Hematopoietic multipotent progenitor cell (in vitro differentiated cells): ENCODE results near the gene CDC42BPB. TPM values are rescaled to one million over a fixed set of nuclear protein-coding genes. Genes with fewer than 3 reads are reported as not detected.

ENCODE experiments used
- DNase-seq, 3 donors: peaks; one replicate each; pipeline ENCODE4 v3.0.0-alpha.2; 2011 to 2015; ENCODE audit warnings: low read depth in 2 of 3, low spot score in 2 of 3
- total RNA-seq: library from RNA; depleted of rRNA; stranded (reverse); fragments of >200 nt; gene quantifications from one replicate; pipeline ENCODE4 v1.2.3, GENCODE V29; 2012

The CDC42BPB gene
- total RNA-seq, 1 donor = 24.0 TPM

DNA sequence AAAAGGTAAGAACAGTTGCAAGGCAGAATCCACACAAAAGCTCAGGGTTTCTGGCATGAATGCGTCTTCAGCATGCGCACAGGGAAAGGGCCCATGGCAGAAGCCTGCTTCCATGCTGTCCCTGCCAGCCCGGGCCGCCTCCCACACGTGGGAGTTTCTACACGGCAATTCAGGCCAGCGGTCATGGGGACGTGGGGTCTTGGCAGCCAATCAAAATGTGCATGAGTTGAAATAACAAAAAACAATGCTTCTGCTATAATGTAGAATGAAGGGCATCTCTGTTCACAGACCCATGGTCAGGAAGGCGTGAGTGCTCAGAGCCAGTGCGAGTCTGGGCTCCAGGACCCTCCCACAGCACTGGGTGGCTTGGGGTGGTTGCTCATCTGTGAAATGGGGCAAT lies 106.3 kb downstream of the CDC42BPB start:
- no peak for DNase-seq

DNA sequence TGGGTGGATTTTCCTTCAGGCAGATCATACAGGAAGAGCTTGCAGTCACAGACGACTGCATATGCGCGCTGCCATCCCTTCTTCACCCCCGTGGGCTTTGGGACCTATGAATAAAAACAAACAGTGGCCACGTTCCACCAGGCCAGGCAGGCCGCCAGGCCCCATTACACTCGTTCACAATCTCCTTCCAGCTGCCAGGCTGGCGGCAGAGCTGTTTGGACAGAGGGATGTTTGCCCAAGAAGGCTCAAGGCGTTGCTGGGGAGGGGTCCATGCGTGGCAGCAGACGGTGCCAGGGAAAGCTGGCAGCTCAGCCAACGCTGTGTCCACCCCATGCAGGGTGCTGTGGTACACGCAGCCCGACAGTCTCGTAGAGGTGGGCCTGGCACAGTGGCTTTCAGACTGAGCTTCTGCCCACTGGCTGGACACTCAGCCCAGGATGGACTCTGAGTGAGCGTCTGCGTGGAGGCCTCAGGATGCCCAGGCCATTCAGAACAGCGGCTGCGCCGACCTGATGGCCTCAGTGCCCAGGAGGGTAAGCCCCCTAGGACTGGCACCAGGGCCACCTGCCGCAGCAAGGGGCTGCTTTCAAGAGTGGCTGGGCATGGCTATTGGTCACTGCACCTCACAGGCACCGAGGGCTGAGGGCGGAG lies 107.4 kb downstream of the CDC42BPB start:
- no peak for DNase-seq

DNA sequence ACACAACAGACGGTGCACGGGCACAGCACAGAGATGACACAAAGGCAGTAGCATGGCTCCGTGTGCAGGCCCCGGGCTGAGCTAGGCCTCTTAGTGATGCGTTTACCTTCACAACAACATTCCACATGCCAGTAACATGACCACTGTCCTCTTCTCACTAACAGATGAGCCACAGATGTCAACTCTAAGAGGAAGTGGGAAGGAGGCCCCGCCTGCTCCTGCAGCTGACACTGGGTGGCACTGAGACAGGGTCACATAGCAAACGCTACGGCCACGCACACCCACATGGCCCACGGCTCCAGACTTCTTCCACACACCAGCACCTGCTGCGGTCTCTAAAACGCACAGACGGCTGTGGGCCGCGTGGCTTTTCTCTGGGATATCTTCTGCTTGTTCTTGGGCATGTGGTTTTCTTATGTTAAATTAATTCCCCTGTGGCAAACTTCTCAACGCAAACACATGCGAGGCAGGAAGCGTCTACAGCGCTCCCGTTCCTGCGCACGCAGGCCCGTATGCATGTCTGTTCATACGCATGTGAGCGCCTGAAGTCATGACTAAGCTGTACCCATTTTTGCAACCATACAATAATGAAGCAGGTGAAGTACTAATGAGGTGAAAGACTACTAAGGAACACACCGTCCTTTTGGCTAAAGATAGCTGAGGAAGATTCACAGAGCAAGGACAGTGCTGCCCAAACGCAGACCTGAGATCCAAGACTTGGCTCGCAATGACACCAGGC lies 108.1 kb downstream of the CDC42BPB start:
- DNase-seq = peak in 1 of 3 donors; percentile 39

DNA sequence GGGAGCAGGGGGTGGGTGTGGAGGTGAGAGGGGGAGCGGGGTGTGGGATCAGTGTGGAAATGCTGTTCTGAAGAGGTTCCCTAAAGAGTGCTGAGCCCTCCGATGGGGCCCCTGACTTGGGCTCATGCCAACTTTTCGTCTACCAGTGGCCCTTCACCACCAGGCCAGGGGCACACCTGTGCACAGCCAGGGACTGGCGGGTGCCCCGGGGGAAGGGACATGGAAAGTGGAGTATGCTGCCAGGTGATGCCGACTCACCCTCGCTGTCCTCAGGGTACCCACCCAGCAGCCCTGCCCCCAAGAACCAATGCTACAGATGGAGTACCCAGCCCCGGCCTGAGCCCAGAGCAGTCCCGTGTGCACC lies 108.7 kb downstream of the CDC42BPB start:
- no peak for DNase-seq

DNA sequence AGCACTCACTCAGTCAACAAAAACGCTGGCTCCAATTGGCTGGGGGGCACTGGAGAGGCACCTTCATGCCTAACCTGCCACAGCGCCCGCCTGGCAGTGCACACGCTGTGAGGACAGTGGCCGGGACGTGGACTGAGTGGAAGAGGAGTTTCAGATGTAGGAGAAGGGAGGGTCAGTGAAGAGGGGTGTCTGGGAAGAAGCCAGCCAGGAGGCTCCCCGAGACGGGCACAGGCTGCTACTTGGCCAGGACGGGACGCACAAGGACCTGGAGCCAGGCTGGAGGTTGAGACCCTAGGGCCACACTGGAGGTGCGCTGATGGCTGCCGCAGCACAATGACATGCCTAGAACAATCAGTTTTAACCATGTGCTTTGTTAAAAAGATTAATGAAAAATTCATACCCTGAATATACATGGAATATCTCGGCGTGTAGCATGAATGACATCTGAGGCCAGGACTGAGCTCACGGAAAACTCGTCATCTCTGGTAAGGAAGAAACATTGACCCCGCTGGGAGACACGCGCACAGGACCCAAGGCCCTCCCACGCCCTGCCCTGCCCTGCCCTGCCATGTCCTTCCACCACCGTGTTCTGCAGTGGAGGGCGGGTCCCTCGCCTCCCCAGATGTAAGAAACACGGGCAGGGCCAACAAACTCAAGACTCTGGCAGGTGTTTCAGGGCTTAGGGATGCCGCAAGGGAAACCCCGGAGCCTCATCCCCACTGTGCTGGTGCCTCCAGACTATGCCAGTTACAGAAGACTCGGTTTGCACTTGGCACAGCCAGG lies 109.8 kb downstream of the CDC42BPB start:
- DNase-seq = no peak

DNA sequence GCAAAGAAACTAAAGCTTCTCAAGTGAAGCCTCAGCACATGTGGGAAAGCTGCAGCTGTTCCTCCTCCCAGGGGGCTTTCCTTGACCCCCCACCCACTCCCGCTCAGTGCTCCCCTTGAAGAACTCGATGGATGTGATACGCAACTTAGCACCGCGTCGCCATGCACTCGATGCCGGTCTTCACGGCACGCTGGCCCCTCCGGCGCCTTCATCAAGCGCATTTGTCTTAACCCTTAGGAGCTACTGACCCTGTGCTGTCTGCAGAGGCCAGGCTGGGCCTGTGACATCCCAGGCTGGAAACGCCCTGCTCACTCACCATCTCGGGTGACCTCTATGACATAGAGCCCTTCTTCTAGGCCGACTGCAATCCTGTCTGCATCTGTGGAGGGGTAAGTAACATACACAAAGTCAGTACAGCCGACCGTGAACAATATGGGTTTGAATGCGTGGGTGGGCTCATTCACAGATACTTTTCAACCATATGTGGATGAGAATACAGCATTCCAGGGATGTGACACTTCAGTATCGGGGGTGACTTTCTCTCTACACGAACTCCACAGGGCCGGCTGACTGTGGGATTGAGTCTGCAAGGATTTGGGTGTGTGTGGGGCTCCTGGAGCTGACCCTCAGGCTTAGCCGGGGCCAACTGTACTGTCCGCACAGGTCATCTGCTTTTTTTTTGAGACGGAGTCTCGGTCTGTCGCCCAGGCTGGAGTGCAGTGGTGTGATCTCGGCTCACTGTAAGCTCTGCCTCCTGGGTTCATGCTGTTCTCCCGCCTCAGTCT lies 111.8 kb downstream of the CDC42BPB start:
- no peak for DNase-seq

DNA sequence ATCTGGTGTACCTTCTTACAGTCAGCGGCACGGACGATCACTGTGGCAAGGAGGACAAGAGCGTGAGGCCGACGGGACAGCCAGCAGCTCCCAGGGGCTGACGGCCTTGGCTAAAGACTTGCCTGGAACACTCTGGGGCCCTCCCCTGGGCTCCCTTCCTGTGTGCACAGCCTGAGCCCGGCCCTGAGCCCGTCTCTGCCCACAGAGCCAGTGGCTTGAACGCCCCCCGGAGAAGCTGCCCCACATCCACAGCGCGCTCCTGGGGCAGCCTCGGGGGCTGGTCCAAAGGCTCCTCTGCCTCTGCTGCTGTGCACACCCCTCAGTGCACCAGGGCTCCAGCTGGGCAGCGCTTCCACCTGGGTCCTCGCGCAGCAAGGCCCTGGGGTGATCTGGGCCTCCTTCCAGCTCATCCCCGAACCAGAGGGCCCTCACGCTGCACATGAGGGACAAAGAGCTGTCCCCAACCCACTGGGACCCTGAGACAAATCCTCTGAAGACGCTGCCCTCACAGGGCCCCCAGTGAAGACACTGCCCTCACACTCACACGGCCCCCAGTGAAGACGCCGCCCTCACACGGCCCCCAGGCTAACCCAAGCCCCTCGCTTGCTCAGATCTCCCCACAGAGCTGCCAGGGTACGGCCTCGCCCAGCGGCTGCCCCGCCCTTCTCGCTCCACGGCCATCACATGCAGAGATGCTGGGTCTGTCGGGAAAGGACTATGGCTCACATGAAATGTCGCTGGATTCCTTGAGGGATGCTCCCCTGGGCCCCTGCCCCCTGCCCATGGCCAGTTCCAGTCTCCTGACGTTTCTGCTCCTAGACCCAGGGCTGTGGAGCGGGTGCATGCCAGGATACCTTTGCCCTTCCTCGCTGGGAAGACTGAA lies 112.7 kb downstream of the CDC42BPB start:
- DNase-seq = no peak

DNA sequence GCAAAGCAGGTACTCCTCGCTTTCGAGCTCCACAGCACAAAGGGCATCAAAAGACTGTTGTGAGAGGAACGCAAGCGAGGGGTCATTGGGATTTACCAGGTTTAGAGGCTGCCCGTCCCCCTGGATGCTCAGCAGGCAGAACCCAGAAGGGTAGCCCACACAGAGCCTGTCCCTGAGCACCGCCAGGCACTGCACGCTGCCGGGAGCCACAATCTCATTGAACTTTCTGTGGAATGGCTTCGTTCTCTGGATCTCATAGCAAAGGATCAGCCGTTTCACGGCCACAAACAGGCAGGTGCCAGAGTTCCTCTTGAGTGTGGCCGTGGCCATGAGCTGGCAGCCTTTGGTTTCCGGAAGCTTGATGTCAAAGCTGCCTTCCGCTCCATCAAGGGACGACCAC lies 113.4 kb downstream of the CDC42BPB start:
- DNase-seq = no peak

DNA sequence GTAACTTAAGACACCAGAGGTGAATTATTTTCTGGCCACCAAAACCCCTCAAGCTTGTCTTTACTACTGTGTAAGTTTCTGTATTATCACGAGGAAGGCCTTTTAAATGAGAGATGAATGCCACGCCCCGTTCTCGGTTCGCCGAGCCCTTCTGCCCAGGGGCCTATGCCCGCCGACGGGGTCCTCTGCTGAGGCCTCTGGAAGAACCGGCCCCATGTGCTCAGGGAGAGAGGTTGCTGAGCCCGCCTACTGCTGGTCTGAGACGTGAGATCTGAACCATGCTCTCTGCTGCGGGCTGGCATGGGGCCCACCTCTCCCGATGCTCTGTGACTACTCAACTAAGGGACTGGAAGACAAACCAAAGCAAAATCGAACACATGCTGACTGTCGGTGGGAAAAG lies 113.9 kb downstream of the CDC42BPB start:
- DNase-seq = no peak

DNA sequence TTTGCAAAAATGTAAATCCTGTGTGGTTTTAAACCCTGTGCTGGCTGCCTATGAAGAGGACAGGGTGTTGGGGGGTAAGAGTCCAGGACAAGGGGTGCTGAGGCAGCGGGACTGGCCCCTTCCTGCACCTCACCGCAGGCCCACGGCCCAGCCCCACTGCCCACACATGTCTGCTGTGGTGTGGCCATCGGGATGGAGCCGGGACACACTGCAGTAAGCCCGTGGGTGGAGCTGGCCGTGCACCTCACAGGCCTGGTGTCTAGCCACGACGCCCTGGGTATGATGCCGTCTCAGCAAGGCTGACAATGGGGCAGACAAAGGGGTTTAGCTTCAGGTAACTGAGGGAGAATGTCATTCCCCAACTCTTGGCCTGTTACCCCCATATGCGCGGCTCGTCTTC lies 115.3 kb downstream of the CDC42BPB start:
- no peak for DNase-seq

DNA sequence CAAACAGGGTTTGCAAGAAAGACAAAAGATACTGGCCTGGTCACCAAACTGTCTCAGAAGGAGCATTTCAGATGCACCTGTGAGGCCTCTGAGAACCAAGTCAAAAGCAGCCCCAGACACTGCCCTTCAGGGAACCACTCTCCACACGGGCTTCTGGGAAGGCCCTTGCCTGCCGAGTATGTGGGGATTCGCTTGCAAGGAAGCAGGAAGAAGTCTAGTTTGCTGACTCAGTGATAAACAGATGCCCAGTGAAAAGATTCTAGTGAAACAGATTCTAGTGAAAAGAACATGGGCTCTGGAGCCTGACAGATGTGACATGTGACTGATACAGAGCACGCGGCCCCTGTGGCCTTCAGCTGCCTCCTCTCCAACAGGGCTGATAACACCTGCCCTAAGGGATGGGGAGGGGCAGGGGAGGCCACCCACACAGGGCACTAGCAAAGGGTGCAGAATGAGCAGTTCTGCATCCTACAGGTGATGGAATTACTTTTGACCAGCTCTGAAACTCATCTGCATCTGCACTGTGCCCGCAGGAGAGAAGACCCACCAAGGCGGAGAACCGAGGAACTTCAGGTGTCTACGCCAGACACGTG lies 115.8 kb downstream of the CDC42BPB start:
- no peak for DNase-seq

DNA sequence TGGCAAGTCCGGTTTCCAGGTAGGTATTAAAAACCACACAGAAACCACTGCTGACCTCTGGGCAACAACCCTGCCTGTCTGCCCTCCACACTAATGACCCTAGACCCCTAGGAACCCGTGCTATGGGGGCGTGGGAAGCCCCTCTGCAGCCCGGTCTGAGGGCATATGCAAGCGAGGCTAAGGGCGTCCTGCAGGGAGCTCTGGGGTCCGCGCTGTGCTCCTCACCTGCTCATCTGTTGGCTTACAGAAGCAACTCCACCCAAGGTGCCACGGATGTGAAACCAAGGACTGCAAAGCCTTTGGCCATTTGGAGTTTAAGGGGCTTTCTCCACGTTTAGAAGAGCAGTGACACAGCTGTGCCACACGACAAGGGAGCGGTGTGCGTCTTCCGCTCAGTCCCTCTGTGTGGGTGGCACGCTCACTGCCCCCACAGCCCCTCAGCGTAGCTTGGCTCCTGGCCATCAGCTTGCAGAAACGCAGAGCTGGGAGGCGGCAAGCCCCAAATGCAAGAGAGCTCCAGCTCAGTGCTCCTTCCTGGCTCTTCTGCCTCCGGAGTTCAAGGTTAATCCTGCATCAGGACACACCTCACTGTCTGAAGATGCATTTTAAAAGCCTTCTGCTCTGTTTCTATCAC lies 116.5 kb downstream of the CDC42BPB start:
- no peak for DNase-seq

DNA sequence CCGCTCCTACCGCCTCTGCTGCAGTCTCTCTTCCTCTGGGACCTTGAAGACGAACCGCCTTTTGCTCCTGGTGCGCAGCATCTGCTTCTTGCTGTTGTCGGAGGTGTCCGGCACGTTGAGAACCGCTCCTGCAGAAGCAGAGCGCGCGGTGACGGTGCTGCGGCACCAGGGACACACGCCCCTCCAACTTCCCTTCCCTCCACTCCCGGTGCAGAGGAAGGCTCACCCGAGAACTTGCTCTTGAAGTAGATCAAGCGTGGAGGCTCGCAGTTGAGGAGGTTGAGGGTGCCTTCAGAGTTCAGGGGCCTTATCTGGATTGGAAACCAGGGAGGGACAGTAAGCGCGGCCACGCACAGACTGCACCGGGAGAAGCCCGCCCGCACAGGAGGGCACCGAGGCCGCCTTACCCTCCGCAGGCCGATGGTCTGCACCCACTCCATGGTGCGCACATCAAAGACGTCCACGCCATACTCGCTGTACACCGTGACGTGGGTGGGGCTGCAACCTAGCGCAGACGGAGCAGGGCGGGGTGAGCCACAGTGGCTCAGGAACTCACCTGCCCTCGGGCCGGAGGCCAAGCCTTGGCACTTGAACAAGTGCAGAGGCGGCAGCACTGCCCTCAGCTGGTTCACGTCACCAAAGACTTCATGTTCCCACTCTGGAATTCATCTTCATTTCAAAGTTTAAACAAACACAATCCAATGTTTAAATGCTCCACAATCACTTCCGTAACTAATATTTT lies 117.4 kb downstream of the CDC42BPB start:
- DNase-seq = no peak

DNA sequence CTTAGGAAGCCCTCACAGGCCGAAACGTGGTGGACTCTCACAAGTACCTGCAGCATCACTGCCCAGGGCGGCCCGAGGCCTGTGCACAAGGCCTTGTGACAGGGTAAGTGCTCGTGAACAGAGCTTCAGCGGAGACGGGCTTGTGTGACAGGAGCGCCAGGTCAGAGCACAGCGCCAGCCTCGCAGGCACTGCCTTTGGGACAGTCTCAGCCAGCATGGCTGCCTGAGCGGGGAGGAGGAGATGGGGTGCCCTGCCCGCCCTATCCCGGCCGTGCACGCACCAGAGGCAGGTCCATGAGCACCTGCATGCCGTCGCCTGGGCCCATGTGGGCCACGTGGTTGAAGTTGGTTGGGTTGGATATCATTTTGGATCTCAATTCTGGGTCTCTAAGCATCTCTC lies 118.0 kb downstream of the CDC42BPB start:
- DNase-seq = no peak

DNA sequence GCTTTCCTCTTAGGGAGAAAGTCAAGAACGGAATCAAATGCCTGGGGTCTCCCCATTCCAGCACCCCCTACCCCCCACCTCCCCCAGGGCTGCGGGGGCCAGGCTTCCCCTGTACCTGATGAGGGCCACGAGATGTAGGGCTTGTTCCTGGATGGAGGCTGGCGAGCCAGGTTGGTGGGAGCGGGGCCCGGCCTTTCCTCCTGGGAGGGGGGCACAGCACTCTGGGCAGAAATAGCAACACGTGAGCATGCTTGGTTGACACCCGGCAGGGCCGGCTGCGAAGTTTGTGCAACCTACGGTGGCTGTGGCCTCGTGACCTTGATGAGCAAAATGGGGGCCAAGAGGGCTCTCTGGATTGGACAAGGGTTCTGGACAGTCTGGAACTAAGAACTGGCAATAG lies 119.2 kb downstream of the CDC42BPB start:
- DNase-seq = no peak

DNA sequence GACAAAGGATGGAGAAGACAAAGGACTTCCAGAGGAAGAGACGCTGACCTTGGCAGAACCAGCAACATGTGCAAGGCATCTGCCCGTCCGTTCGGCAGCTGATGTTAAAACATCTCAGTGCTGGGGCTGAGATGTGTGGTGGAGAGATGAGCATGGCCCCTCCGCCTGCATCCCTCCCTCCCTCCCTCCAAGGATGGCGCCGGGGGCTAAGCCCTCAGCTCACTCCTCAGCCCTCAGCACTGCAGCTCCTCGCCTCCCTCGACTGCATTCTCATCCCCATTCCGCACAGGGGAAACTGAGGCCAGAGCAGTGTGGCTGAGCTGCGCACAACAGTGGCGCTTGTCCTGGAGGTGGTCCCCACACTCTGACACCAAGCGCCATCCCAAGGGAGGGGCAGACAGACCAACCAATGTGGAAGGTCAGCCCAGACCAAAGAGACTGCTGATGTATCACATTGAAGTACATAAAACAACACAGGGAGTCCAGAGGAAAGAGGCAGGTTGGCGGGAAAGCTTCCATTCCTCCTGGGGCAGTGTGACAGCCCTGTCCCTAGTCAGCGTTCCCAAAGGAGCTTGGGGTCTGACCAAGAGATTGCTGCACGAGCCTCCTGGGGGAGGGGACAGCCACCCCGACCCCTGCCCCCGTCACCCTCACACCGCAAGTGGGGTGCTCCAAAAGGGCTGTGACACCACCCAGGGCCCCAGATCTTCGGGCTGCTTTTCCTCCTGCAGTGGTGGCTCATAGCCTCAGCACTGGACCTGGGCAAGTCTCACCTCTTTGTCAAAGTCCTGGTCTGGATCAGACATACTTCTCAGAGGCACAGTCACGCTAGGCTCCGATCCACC lies 119.8 kb downstream of the CDC42BPB start:
- no peak for DNase-seq

DNA sequence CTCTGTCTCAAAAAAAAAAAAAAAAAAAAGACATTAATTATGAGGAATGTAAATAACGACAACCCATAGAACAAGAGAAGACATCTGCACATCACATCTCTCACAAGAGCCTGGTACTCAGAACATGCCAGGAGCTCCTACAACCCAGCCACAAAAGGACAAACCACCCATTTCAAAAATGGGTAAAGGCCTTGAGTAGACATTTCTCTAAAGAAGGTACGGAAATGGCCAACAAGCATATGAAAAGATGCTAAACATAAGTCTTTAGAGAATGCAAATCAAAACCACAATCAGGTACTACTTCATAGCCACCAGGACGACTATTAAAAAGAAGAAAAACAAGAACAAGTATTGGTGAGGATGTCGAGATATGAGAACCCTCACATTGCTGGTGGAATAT lies 121.6 kb downstream of the CDC42BPB start:
- no peak for DNase-seq
